Suppressor macrophage treated with lipopolysaccharide for 1 hour (primary cell): ENCODE data around the gene ZBTB26.
"Not testable (repeated sequence)": the region's sequence is repeated elsewhere in the genome, so short reads cannot be mapped to it uniquely, and the experiment has no call there.

ENCODE experiments used
- DNase-seq, 3 donors: peaks; one replicate each; pipeline ENCODE4 v3.0.0-alpha.2; 2020 to 2022

ZBTB26 gene

DNA sequence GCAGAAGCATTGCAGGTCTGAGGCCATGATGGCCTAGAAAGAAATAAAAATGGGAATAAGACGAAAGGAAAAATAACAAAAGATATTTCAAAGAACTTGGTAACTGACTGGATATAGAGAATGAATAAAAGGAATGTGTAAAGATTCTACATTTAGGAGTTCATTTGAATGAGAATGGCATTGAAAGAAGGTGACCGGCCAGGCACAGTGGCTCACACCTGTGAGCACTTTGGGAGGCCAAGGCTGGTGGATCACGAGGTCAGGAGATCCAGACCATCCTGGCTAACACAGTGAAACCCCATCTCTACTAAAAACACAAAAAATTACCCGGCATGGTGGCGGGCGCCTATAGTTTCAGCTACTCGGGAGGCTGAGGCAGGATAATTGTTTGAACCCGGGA, 8.6 kb downstream of the ZBTB26 start:
- no peak for DNase-seq

DNA sequence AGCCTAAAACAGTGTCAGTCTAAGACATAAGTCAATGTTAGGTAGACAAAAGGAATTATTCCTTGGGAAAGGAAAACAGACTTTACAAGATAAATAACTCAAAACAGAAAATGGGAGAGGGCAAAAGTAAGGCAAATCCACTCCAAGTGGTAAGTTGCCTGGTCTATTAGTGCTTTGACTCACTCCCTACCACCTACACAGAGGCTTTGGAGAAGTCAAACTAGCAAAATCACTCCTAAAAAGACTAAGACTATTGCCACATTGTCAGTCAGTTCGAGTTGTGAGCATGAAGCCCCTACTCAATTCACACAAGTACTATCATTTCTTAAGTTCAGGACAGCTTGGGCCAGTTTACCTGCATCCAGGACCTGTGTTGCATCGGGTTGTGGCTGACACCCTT, 13.0 kb downstream of the ZBTB26 start:
- DNase-seq: peak; percentile 19 to 40 (median 39)

- peak; percentile 81 to 86 (median 86) for DNase-seq
Measured at GRCh38 chr9:122912964-122913673, 18.2 kb downstream of the ZBTB26 start, which contains the start of gene ZBTB6. TSS of gene ZBTB6 (minus strand) at chr9:122913323. CDS start at chr9:122912072, 1,251 bp downstream.

- DNase-seq: peak in 1 of 3 donors; percentile 65
Measured at GRCh38 chr9:122912671-122912963, 18.7 kb downstream of the ZBTB26 start.

DNA sequence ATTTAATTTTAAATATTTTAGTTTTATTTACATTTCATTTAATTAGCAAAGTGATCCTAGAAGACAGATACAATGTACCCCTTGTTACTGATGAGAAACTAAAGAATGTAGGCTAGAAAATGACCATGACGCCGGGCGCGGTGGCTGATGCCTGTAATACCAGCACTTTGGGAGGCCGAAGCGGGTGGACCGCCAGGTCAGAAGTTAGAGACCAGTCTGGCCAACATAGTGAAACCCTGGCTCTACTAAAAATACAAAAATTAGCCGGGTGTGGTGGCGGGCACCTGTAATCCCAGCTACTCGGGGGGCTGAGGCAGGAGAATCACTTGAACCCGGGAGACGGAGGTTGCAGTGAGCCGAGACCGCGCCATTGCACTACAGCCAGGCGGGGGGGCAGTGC, 25.2 kb downstream of the ZBTB26 start:
- DNase-seq: not testable (repeated sequence)

GRCh38 chr9:122904823-122905710, 26.2 kb downstream of the ZBTB26 start, which contains the start of gene RC3H2:
TSS of gene RC3H2 (minus strand) at chr9:122905359. CDS start at chr9:122897509, 7,850 bp downstream.
- DNase-seq: peak; percentile 99 to 100 (median 100)

- peak; percentile 32 to 63 (median 50) for DNase-seq
Measured at GRCh38 chr9:122904466-122904822, 26.9 kb downstream of the ZBTB26 start.

DNA sequence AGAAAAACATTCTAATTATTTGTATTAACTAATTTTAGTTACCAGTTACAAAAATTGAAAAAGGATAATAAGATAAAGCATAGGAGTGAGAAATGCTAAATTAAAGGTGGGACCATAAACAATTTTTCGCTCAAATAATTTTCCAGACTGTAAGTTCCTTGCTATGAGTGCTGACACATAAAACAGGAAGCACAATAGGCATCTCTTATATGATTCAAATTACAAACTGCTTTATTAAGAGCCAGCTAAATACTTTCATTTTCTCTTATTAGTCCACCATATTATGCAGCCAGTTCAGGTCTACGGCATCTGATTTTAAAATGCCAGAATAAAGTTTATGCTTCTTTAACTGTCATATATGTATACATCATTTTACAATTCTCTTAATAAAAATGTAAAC, 30.5 kb downstream of the ZBTB26 start:
- peak; percentile 39 to 84 (median 72) for DNase-seq

DNA sequence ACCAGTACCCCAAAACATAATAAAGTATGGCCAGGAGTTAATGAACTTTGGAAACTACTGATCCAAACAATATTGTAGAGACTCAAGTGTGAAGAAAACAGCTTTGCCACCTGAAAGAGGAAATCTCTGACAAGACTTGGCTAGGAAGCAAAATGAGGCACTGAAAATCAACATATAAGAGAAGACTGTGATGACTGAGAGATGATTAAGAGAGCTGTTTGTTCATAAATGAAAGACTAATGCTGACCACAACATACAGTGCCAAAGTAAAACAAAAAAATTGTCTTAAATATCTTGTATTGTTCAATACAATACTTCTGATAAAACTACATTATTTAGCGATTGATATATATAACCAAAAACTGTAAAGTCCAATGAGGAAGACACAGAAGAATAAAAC, 33.3 kb downstream of the ZBTB26 start:
- DNase-seq: no peak

GRCh38 chr9:122888480-122888879, 42.8 kb downstream of the ZBTB26 start:
- DNase-seq: no peak

- no peak for DNase-seq
Measured at GRCh38 chr9:122883125-122883524, 48.2 kb downstream of the ZBTB26 start.

DNA sequence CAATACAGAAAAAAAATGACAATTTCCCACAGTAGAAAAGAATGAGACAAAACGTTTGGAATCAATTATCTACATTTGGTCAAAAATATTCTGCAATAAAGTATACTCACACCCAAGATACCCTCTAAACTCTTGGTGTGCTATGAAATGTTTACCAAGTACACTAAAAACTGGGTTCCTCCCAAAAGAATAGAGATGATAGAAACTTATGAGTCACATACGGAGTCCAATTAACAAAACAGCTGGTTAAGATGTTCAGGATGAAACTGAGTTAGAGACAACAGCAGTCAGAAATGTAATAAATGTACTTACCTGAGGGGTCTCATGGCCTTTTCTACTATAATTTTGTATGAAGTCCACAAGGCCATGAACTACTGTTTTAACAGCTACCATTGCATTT, 51.9 kb downstream of the ZBTB26 start:
- no peak for DNase-seq

DNA sequence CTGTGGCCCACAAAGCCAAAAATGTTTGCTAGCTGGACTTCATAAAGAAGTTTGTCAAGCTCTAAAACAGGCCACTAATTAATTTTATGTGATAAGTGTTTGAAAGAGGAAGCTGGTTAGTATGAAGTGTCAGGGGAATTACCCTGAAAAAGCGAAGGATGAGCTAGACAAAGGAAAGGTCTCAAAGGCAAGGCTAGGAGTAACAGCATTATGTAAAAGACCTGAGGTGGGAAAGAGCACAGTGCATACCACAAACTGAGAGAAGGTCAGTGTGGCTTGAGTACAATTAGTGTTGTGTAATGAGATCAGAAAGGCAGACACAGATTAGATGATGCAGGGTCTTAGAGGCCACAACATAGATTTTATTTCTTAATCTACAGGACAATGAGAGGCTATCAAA, 55.8 kb downstream of the ZBTB26 start:
- DNase-seq: peak in 1 of 3 donors; percentile 3

GRCh38 chr9:122867276-122867675, 64.0 kb downstream of the ZBTB26 start:
- not testable (repeated sequence) for DNase-seq

- no peak for DNase-seq
Measured at GRCh38 chr9:122866079-122866478, 65.2 kb downstream of the ZBTB26 start.
